Liver (tissue), 9 donors: ENCODE data around the gene AKAP13. TPM values are rescaled to one million over a fixed set of nuclear protein-coding genes. Genes with fewer than 3 reads are reported as not detected.

ENCODE experiments used
- DNase-seq: peaks from one replicate; pipeline ENCODE4 v3.0.0-alpha.2; 2017; ENCODE audit warnings: low spot score
- H3K27ac ChIP-seq, 2 donors: one replicate each; pipeline ENCODE4 v1.7.0; 2013; ENCODE audit warnings: inconsistent platforms in 2 of 2, low read length in 2 of 2, control low read depth in 1 of 2, low read depth in 1 of 2, mild to moderate bottlenecking in 1 of 2
- H3K27me3 ChIP-seq, 4 donors: one replicate each; pipeline versions ENCODE4 v1.6.1 to v1.7.0; 2013; ENCODE audit warnings: low read length in 3 of 4, inconsistent platforms in 1 of 4, mild to moderate bottlenecking in 1 of 4, moderate library complexity in 1 of 4; ENCODE audit not compliant: control insufficient read depth in 4 of 4, insufficient read depth in 4 of 4
- H3K36me3 ChIP-seq, 4 donors: one replicate each; pipeline versions ENCODE4 v1.6.1 to v1.7.0; 2013; ENCODE audit warnings: low read length in 3 of 4, mild to moderate bottlenecking in 3 of 4, low read depth in 1 of 4, moderate library complexity in 1 of 4; ENCODE audit not compliant: control insufficient read depth in 4 of 4, insufficient read depth in 3 of 4
- H3K4me1 ChIP-seq, 4 donors: one replicate each; pipeline versions ENCODE4 v1.6.1 to v1.7.0; 2013; ENCODE audit warnings: low read length in 3 of 4, mild to moderate bottlenecking in 3 of 4, moderate library complexity in 1 of 4; ENCODE audit not compliant: control insufficient read depth in 4 of 4, insufficient read depth in 4 of 4
- H3K4me3 ChIP-seq, 3 donors: one replicate each; pipeline versions ENCODE4 v1.6.1 to v1.7.0; 2013; ENCODE audit warnings: low read length in 3 of 3, control low read depth in 1 of 3, low read depth in 1 of 3, mild to moderate bottlenecking in 1 of 3
- H3K9ac ChIP-seq, 2 donors: one replicate each; pipeline ENCODE4 v1.7.0; 2013; ENCODE audit warnings: low read length in 2 of 2, mild to moderate bottlenecking in 2 of 2, moderate library complexity in 2 of 2, control low read depth in 1 of 2, low read depth in 1 of 2
- H3K9me3 ChIP-seq, 4 donors: one replicate each; pipeline versions ENCODE4 v1.6.1 to v1.7.0; 2013; ENCODE audit warnings: low read length in 3 of 4; ENCODE audit not compliant: control insufficient read depth in 4 of 4
- EGR1 ChIP-seq, 2 donors: IDR thresholded peaks; 2 replicates each; pipeline ENCODE4 v1.6.1; 2016 to 2018; ENCODE audit warnings: antibody characterized with exemption in 2 of 2, low read depth in 2 of 2
- FOXA1 ChIP-seq: IDR thresholded peaks from 2 replicates; pipeline ENCODE4 v1.6.1; 2016; ENCODE audit warnings: antibody characterized with exemption
- FOXA2 ChIP-seq: IDR thresholded peaks from 2 replicates; pipeline ENCODE4 v1.6.1; 2016; ENCODE audit warnings: antibody characterized with exemption
- HNF4A ChIP-seq, 2 donors: conservative IDR thresholded peaks; 2 replicates each; pipeline ENCODE4 v1.6.1; 2016; ENCODE audit warnings: antibody characterized with exemption in 2 of 2, mild to moderate bottlenecking in 2 of 2
- HNF4G ChIP-seq: IDR thresholded peaks from 2 replicates; pipeline ENCODE4 v1.6.1; 2016; ENCODE audit warnings: antibody characterized with exemption
- JUND ChIP-seq, 2 donors: IDR thresholded peaks; 2 replicates each; pipeline ENCODE4 v1.6.1; 2016; ENCODE audit warnings: antibody characterized with exemption in 2 of 2
- RAD21 ChIP-seq, 2 donors: IDR thresholded peaks; 2 replicates each; pipeline ENCODE4 v1.6.1; 2016; ENCODE audit warnings: antibody characterized with exemption in 2 of 2, mild to moderate bottlenecking in 2 of 2
- RXRA ChIP-seq, 2 donors: IDR thresholded peaks; 2 replicates each; pipeline ENCODE4 v1.6.1; 2017 to 2018; ENCODE audit warnings: antibody characterized with exemption in 2 of 2, mild to moderate bottlenecking in 1 of 2
- SP1 ChIP-seq: IDR thresholded peaks from 2 replicates; pipeline ENCODE4 v1.6.1; 2018; ENCODE audit warnings: antibody characterized with exemption, mild to moderate bottlenecking
- TAF1 ChIP-seq: conservative IDR thresholded peaks from 2 replicates; pipeline ENCODE4 v1.6.1; 2016; ENCODE audit warnings: antibody characterized with exemption, mild to moderate bottlenecking
- YY1 ChIP-seq: IDR thresholded peaks from 2 replicates; pipeline ENCODE4 v1.6.1; 2016; ENCODE audit warnings: antibody characterized with exemption, mild to moderate bottlenecking
- WGBS: extraction: QIAGEN DNeasy Blood & Tissue Kit; methylation state at CpG from one replicate; pipeline ENCODE4 v1.1.7; 2013; 5-methylcytosine and 5-hydroxymethylcytosine counted together
- polyA plus RNA-seq, 2 donors: library from polyadenylated mRNA; stranded (reverse) in 1 of 2; unstranded in 1 of 2; fragments of 200-250 nt in 1 of 2; fragments of >200 nt in 1 of 2; fragmentation: Nextera tagmentation in 1 of 2; extraction: Ambion mirVana in 1 of 2; gene quantifications; one replicate each; pipeline versions ENCODE4 v1.2.1 to v1.2.3, GENCODE V29; 2013 to 2015
- total RNA-seq, 2 donors: library from RNA; depleted of rRNA; stranded (reverse); fragments of >200 nt; gene quantifications; one replicate each; pipeline ENCODE4 v1.2.3, GENCODE V29; 2014
- TF ChIP-seq, protein P1 (sequence below): IDR thresholded peaks from 2 replicates; pipeline ENCODE4 v1.6.1; 2016; ENCODE audit warnings: antibody characterized with exemption
- TF ChIP-seq, protein P2 (sequence below): IDR thresholded peaks from 2 replicates; pipeline ENCODE4 v1.6.1; 2016; ENCODE audit warnings: antibody characterized with exemption
- TF ChIP-seq, protein P3 (sequence below): IDR thresholded peaks from 2 replicates; pipeline ENCODE4 v1.6.1; 2016; ENCODE audit warnings: antibody characterized with exemption
- TF ChIP-seq, protein P4 (sequence below): IDR thresholded peaks from 2 replicates; pipeline ENCODE4 v1.6.1; 2016; ENCODE audit warnings: antibody characterized with exemption, mild to moderate bottlenecking
- donor health status: healthy.
- donor health status: healthy.
- donor health status: healthy.
- donor health status: healthy.
- donor health status: healthy.

The AKAP13 gene
- total and polyA plus RNA-seq, 4 donors, result 18.6 to 92.3 (median 37.4) TPM

DNA sequence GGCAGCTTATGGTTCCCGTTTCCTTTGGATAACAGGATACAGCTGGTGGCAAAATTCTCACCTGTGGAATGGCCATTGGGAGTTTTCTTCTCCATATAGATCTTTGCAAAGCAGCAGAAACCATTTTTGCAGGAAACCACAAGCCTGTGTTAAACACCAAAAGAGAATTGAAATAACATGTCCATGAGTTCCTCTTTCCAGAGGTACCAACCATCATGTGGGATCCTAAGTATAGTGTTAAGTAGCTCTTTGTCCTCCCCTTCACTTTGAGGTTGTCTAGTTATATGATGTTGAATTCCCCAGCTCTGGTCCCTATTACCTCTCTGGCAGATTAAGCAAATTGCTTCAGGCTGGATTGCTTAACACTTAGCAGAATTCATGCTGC is 94.9 kb downstream of the AKAP13 start:
- Histone ChIP-seq H3K27me3 (no peaks in the 10 kb centered on the region), H3K9ac (no peak overlapping the region), H3K9me3 (no peaks in the 10 kb centered on the region), H3K4me3 (no peak overlapping the region), H3K36me3 (no peaks in the 10 kb centered on the region), H3K4me1 (peaks cover 0 to 13% (median 1%) of the 10 kb centered on the region in 4 donors), H3K27ac (no peak overlapping the region)
- no peak for TF ChIP-seq HNF4G
- no peak for TF ChIP-seq FOXA2
- DNase-seq, result no peak
- WGBS, result 84% methylated on average over 1 of the region's 1 CpG

DNA sequence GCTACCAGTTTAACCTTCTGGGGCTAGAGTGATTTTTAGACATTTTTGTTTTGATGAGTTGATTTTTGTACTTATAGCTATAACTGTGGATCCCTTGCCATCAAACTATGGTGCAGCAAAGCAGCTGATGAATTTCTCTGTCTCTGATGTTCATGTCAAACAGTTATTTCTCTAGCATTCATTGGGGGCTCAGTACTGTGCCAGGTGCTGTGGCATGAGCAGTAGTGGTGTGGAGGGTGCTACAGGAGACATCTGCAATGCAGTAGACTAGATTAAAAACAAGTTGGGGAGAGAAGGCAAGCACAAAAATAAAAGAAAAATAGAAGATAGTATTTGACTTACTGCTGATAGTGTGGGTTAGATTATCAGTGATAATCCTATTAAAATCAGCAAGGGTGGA is 95.3 kb downstream of the AKAP13 start:
- Histone ChIP-seq H3K36me3 (no peaks in the 10 kb centered on the region), H3K27me3 (no peaks in the 10 kb centered on the region), H3K9ac (no peak overlapping the region), H3K4me1 (peaks cover 0 to 9% (median 1%) of the 10 kb centered on the region in 4 donors), H3K9me3 (no peaks in the 10 kb centered on the region), H3K27ac (no peak overlapping the region), H3K4me3 (no peak overlapping the region)
- no peak for DNase-seq
- TF ChIP-seq TAF1, result no peak
- TF ChIP-seq, protein P1, sequence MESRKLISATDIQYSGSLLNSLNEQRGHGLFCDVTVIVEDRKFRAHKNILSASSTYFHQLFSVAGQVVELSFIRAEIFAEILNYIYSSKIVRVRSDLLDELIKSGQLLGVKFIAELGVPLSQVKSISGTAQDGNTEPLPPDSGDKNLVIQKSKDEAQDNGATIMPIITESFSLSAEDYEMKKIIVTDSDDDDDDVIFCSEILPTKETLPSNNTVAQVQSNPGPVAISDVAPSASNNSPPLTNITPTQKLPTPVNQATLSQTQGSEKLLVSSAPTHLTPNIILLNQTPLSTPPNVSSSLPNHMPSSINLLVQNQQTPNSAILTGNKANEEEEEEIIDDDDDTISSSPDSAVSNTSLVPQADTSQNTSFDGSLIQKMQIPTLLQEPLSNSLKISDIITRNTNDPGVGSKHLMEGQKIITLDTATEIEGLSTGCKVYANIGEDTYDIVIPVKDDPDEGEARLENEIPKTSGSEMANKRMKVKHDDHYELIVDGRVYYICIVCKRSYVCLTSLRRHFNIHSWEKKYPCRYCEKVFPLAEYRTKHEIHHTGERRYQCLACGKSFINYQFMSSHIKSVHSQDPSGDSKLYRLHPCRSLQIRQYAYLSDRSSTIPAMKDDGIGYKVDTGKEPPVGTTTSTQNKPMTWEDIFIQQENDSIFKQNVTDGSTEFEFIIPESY, result no peak
- no peak for TF ChIP-seq JUND (IDR thresholded peaks at IDR 0.05)
- no peak for TF ChIP-seq SP1
- TF ChIP-seq EGR1 (IDR thresholded peaks at IDR 0.05; ENCODE audit: low read depth in 2 of 2), result no peak
- TF ChIP-seq, protein P2, sequence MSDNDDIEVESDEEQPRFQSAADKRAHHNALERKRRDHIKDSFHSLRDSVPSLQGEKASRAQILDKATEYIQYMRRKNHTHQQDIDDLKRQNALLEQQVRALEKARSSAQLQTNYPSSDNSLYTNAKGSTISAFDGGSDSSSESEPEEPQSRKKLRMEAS, result no peak
- TF ChIP-seq RAD21 (IDR thresholded peaks at IDR 0.05), result no peak
- TF ChIP-seq FOXA2, result no peak

DNA sequence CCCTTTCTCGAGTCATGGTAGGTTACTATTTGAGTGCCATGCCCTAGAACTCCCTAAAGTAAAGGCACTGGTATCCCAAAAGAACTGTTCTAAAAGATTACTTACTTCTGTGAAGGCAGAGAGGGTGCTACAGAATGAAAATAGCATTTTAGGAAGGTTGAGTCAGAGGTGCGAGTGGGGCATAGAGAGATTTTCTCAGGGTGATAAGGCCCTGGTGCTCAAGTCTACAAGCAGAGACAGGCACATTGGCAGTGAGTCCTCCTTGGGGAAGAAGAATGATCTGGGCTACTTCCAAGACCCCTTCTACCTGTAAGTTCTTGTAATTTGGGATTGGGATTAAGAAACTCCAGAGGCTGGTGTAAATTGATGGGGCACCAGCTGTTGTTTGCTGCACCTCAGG is 96.7 kb downstream of the AKAP13 start:
- 94% methylated on average over 2 of the region's 2 CpGs for WGBS
- DNase-seq, result no peak
- H3K27ac ChIP-seq, result no peak overlapping the region
- H3K36me3 ChIP-seq, result no peaks in the 10 kb centered on the region
- H3K9me3 ChIP-seq, result no peaks in the 10 kb centered on the region
- H3K27me3 ChIP-seq, result no peaks in the 10 kb centered on the region
- no peak overlapping the region for H3K4me3 ChIP-seq
- TF ChIP-seq FOXA2, result no peak
- TF ChIP-seq JUND (IDR thresholded peaks at IDR 0.05), result no peak
- TF ChIP-seq RXRA (IDR thresholded peaks at IDR 0.05), result no peak
- no peak for TF ChIP-seq FOXA1
- TF ChIP-seq EGR1 (IDR thresholded peaks at IDR 0.05; ENCODE audit: low read depth in 2 of 2), result no peak
- TF ChIP-seq YY1, result no peak
- TF ChIP-seq, protein P3, sequence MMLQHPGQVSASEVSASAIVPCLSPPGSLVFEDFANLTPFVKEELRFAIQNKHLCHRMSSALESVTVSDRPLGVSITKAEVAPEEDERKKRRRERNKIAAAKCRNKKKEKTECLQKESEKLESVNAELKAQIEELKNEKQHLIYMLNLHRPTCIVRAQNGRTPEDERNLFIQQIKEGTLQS, result no peak
- no peak for TF ChIP-seq TAF1
- TF ChIP-seq HNF4A (conservative IDR thresholded peaks at IDR 0.05), result no peak
- TF ChIP-seq, protein P4, sequence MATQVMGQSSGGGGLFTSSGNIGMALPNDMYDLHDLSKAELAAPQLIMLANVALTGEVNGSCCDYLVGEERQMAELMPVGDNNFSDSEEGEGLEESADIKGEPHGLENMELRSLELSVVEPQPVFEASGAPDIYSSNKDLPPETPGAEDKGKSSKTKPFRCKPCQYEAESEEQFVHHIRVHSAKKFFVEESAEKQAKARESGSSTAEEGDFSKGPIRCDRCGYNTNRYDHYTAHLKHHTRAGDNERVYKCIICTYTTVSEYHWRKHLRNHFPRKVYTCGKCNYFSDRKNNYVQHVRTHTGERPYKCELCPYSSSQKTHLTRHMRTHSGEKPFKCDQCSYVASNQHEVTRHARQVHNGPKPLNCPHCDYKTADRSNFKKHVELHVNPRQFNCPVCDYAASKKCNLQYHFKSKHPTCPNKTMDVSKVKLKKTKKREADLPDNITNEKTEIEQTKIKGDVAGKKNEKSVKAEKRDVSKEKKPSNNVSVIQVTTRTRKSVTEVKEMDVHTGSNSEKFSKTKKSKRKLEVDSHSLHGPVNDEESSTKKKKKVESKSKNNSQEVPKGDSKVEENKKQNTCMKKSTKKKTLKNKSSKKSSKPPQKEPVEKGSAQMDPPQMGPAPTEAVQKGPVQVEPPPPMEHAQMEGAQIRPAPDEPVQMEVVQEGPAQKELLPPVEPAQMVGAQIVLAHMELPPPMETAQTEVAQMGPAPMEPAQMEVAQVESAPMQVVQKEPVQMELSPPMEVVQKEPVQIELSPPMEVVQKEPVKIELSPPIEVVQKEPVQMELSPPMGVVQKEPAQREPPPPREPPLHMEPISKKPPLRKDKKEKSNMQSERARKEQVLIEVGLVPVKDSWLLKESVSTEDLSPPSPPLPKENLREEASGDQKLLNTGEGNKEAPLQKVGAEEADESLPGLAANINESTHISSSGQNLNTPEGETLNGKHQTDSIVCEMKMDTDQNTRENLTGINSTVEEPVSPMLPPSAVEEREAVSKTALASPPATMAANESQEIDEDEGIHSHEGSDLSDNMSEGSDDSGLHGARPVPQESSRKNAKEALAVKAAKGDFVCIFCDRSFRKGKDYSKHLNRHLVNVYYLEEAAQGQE, result no peak
- H3K4me1 ChIP-seq, result peaks cover 0 to 11% (median 2%) of the 10 kb centered on the region in 4 donors
- H3K9ac ChIP-seq, result no peak overlapping the region
